Stomach (tissue), 9 donors: ENCODE data around the gene ENOPH1. TPM values are rescaled to one million over a fixed set of nuclear protein-coding genes. Genes with fewer than 3 reads are reported as not detected.

Experiments used
- DNase-seq, 2 donors: peaks; one replicate each; pipeline versions ENCODE4 v3.0.0 to v3.0.0-alpha.2; 2013 to 2019
- H3K27ac ChIP-seq, 5 donors: fragments of 200-600 bp in 4 of 5; sonication (generic) in 4 of 5; one replicate each; pipeline ENCODE4 v1.5.1; 2013 to 2019; ENCODE audit warnings: mild to moderate bottlenecking in 1 of 5, moderate library complexity in 1 of 5
- H3K27me3 ChIP-seq, 3 donors: fragments of 200-600 bp; sonication (generic); one replicate each; pipeline ENCODE4 v1.5.1; 2017 to 2019; ENCODE audit warnings: mixed run types in 1 of 3
- H3K36me3 ChIP-seq, 4 donors: fragments of 200-600 bp; sonication (generic); 1 replicate in 3 of 4; 2 replicates in 1 of 4; pipeline ENCODE4 v1.5.1; 2016 to 2019
- H3K4me1 ChIP-seq, 4 donors: fragments of 200-600 bp; sonication (generic); one replicate each; pipeline ENCODE4 v1.5.1; 2016 to 2019
- H3K4me3 ChIP-seq, 4 donors: fragments of 200-600 bp; sonication (generic) in 3 of 4; one replicate each; pipeline ENCODE4 v1.5.1; 2016 to 2019; ENCODE audit warnings: mild to moderate bottlenecking in 1 of 4
- H3K9me3 ChIP-seq, 4 donors: fragments of 200-600 bp; sonication (generic); one replicate each; pipeline ENCODE4 v1.5.1; 2016 to 2019
- CTCF ChIP-seq, 7 experiments: fragments of 450-650 bp in 4 of 7; fragments of 200-600 bp in 3 of 7; sonication (generic) in 3 of 7; IDR thresholded peaks; one replicate each; pipeline ENCODE4 v1.5.1; 2016 to 2019; ENCODE audit warnings: antibody characterized with exemption in 7 of 7, control low read depth in 2 of 7, mild to moderate bottlenecking in 1 of 7
- EP300 ChIP-seq: sonication (generic); formaldehyde crosslinking; IDR thresholded peaks from one replicate; pipeline ENCODE4 v1.6.1; 2017; ENCODE audit warnings: antibody characterized with exemption
- POLR2A ChIP-seq, 4 donors: fragments of 450-650 bp; IDR thresholded peaks; one replicate each; pipeline ENCODE4 v1.6.1; 2016; ENCODE audit warnings: antibody characterized with exemption in 4 of 4, control low read depth in 2 of 4, mild to moderate bottlenecking in 1 of 4, moderate library complexity in 1 of 4
- POLR2AphosphoS5 ChIP-seq, 3 donors: sonication (generic); formaldehyde crosslinking; IDR thresholded peaks; one replicate each; pipeline ENCODE4 v1.6.1; 2016; ENCODE audit warnings: antibody characterized with exemption in 3 of 3
- WGBS, 5 donors: extraction: QIAGEN DNeasy Blood & Tissue Kit in 3 of 5; methylation state at CpG; one replicate each; pipeline versions ENCODE4 v1.1.5 to v1.1.7; 2013 to 2018; 5-methylcytosine and 5-hydroxymethylcytosine counted together
- intact Hi-C: fragments of 100-400 bp; cut with DNase I; formaldehyde crosslinking; loops from one replicate; pipeline ENCODE4 v1.15.1; 2023; ENCODE audit warnings: low total_unique reads
- polyA plus RNA-seq, 3 donors: library from polyadenylated mRNA; stranded (reverse); fragments of 200-250 nt; gene quantifications; one replicate each; pipeline ENCODE4 v1.2.3, GENCODE V29; 2013
- total RNA-seq, 5 donors: library from RNA; depleted of rRNA; stranded (reverse); fragments of >200 nt; gene quantifications; one replicate each; pipeline versions ENCODE4 v1.1.0 to v1.2.3, GENCODE V29; 2014 to 2016
- donor health status: healthy with polysubstance abuse.
- donor health status: Bipolar disorder and iron deficiency.
- donor health status: healthy.

Gene ENOPH1
- total and polyA plus RNA-seq, 8 donors: 0.58 to 35.1 (median 30.1) TPM

- intact Hi-C loops: no loop called here
- Histone ChIP-seq H3K9me3 (no peaks in the 10 kb centered on the region), H3K27ac (no peak overlapping the region), H3K4me1 (no peaks in the 10 kb centered on the region), H3K36me3 (no peaks in the 10 kb centered on the region), H3K27me3 (no peaks in the 10 kb centered on the region), H3K4me3 (no peak overlapping the region)
- TF ChIP-seq CTCF (IDR thresholded peaks at IDR 0.05) (no peak), POLR2A (IDR thresholded peaks at IDR 0.05) (no peak), POLR2AphosphoS5 (IDR thresholded peaks at IDR 0.05) (no peak), EP300 (no peak)
- no peak for DNase-seq
- WGBS, 5 donors: 76 to 88% (median 86%) methylated on average over 3 of the region's 3 CpGs
Measured at GRCh38 chr4:82397527-82397926, 32.9 kb upstream of the ENOPH1 start.

DNA sequence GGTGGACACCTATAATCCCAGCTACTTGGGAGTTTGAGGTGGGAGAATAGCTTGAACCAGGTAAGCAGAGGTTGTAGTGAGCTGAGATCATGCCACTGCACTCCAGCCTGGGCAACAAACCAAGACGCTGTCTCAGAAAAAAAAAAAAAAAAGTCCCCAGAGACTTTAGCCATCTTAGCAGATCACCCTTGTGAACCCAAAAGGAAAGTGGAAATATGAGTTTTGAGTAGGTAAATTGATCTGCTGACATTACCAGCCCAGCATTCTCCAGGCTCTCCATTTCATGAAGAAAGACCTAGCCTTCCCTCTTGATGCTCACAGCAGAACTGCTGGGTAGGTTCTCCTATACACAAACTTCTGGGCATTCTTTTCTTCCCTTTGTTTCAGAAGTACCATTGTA lies 32.1 kb upstream of the ENOPH1 start:
- no peak overlapping the region for H3K4me3 ChIP-seq
- no peak overlapping the region for H3K27ac ChIP-seq
- H3K4me1 ChIP-seq: no peaks in the 10 kb centered on the region
- 57 to 91% (median 88%) methylated on average over 1 of the region's 1 CpG for WGBS, 5 donors
- TF ChIP-seq POLR2A (IDR thresholded peaks at IDR 0.05): no peak
- TF ChIP-seq CTCF (IDR thresholded peaks at IDR 0.05): no peak
- no peak for TF ChIP-seq EP300
- TF ChIP-seq POLR2AphosphoS5 (IDR thresholded peaks at IDR 0.05): no peak
- DNase-seq: no peak
- no peaks in the 10 kb centered on the region for H3K36me3 ChIP-seq
- no peaks in the 10 kb centered on the region for H3K9me3 ChIP-seq
- no peaks in the 10 kb centered on the region for H3K27me3 ChIP-seq
- intact Hi-C loops: no loop called here

GRCh38 chr4:82401600-82401999 lies 28.8 kb upstream of the ENOPH1 start:
- Histone ChIP-seq H3K4me1 (no peaks in the 10 kb centered on the region), H3K4me3 (no peak overlapping the region), H3K36me3 (no peaks in the 10 kb centered on the region), H3K27me3 (no peaks in the 10 kb centered on the region), H3K9me3 (no peaks in the 10 kb centered on the region), H3K27ac (no peak overlapping the region)
- 91 to 95% (median 93%) methylated on average over 7 of the region's 7 CpGs for WGBS, 5 donors
- TF ChIP-seq EP300 (no peak), POLR2AphosphoS5 (IDR thresholded peaks at IDR 0.05) (no peak), CTCF (IDR thresholded peaks at IDR 0.05) (no peak), POLR2A (IDR thresholded peaks at IDR 0.05) (no peak)
- intact Hi-C loops: no loop called here
- no peak for DNase-seq

- no peaks in the 10 kb centered on the region for H3K4me1 ChIP-seq
- DNase-seq: no peak
- H3K9me3 ChIP-seq: no peaks in the 10 kb centered on the region
- no peak overlapping the region for H3K4me3 ChIP-seq
- H3K27ac ChIP-seq: no peak overlapping the region
- H3K36me3 ChIP-seq: no peaks in the 10 kb centered on the region
- H3K27me3 ChIP-seq: no peaks in the 10 kb centered on the region
- intact Hi-C loops: no loop called here
- WGBS, 5 donors: 89 to 95% (median 94%) methylated on average over 17 of the region's 17 CpGs
- TF ChIP-seq POLR2A (IDR thresholded peaks at IDR 0.05) (no peak), EP300 (no peak), CTCF (IDR thresholded peaks at IDR 0.05) (no peak), POLR2AphosphoS5 (IDR thresholded peaks at IDR 0.05) (no peak)
Measured at GRCh38 chr4:82402196-82402775, 28.1 kb upstream of the ENOPH1 start.
